Activated naive CD4-positive, alpha-beta T cell treated with anti-CD3 and anti-CD28 coated beads, Interleukin-2, amount 50 U/mL, for 24 hours (primary cell): ENCODE data around the gene RBM44.
"Not testable (repeated sequence)": the region's sequence is repeated elsewhere in the genome, so short reads cannot be mapped to it uniquely, and the experiment has no call there.

Experiments
- H3K27ac Mint-ChIP-seq: one replicate; pipeline ENCODE4 v1.8.0; 2021; ENCODE audit warnings: mild to moderate bottlenecking, mixed read lengths
- H3K27me3 Mint-ChIP-seq: one replicate; pipeline ENCODE4 v1.8.0; 2021; ENCODE audit warnings: mixed read lengths
- H3K36me3 Mint-ChIP-seq: one replicate; pipeline ENCODE4 v1.8.0; 2021; ENCODE audit warnings: mixed read lengths
- H3K4me1 Mint-ChIP-seq: one replicate; pipeline ENCODE4 v1.8.0; 2021; ENCODE audit warnings: mixed read lengths
- H3K4me3 Mint-ChIP-seq: one replicate; pipeline ENCODE4 v1.8.0; 2021; ENCODE audit warnings: mild to moderate bottlenecking, mixed read lengths
- H3K9me3 Mint-ChIP-seq: one replicate; pipeline ENCODE4 v1.8.0; 2021; ENCODE audit warnings: mixed read lengths

Gene RBM44

GRCh38 chr2:237815637-237816036 is 17.1 kb downstream of the RBM44 start:
- no peak overlapping the region for H3K4me3 Mint-ChIP-seq
- H3K27me3 Mint-ChIP-seq = no peaks in the 10 kb centered on the region
- H3K27ac Mint-ChIP-seq = no peak overlapping the region

GRCh38 chr2:237816531-237816930 is 18.0 kb downstream of the RBM44 start:
- Mint-ChIP-seq H3K27me3 (no peaks in the 10 kb centered on the region), H3K9me3 (no peaks in the 10 kb centered on the region), H3K27ac (no peak overlapping the region), H3K4me1 (peaks cover 12% of the 10 kb centered on the region), H3K36me3 (no peaks in the 10 kb centered on the region), H3K4me3 (no peak overlapping the region)

More at GRCh38 chr2:237815637-237816036, 17.1 kb downstream of the RBM44 start:
- Mint-ChIP-seq H3K4me1 (peaks cover 12% of the 10 kb centered on the region), H3K36me3 (no peaks in the 10 kb centered on the region), H3K9me3 (no peaks in the 10 kb centered on the region)

GRCh38 chr2:237818066-237818473 is 19.5 kb downstream of the RBM44 start:
- Mint-ChIP-seq H3K9me3 (no peaks in the 10 kb centered on the region), H3K36me3 (no peaks in the 10 kb centered on the region), H3K27ac (no peak overlapping the region), H3K4me3 (no peak overlapping the region), H3K4me1 (peaks cover 12% of the 10 kb centered on the region), H3K27me3 (no peaks in the 10 kb centered on the region)

- no peaks in the 10 kb centered on the region for H3K36me3 Mint-ChIP-seq
- no peak overlapping the region for H3K4me3 Mint-ChIP-seq
- peaks cover 12% of the 10 kb centered on the region for H3K4me1 Mint-ChIP-seq
- H3K27me3 Mint-ChIP-seq = no peaks in the 10 kb centered on the region
- no peak overlapping the region for H3K27ac Mint-ChIP-seq
- no peaks in the 10 kb centered on the region for H3K9me3 Mint-ChIP-seq
These were observed 20.7 kb downstream of the RBM44 start for GRCh38 chr2:237819231-237819630.

- H3K4me1 Mint-ChIP-seq = peaks cover 9% of the 10 kb centered on the region
- no peak overlapping the region for H3K4me3 Mint-ChIP-seq
- H3K36me3 Mint-ChIP-seq = no peaks in the 10 kb centered on the region
- H3K27me3 Mint-ChIP-seq = no peaks in the 10 kb centered on the region
- H3K27ac Mint-ChIP-seq = no peak overlapping the region
- H3K9me3 Mint-ChIP-seq = no peaks in the 10 kb centered on the region
These were observed 21.8 kb downstream of the RBM44 start for GRCh38 chr2:237820421-237820820.

- Mint-ChIP-seq H3K27ac (no peak overlapping the region), H3K9me3 (no peaks in the 10 kb centered on the region), H3K36me3 (no peaks in the 10 kb centered on the region), H3K4me3 (no peak overlapping the region), H3K27me3 (no peaks in the 10 kb centered on the region), H3K4me1 (no peaks in the 10 kb centered on the region)
These were observed 25.0 kb downstream of the RBM44 start for GRCh38 chr2:237823544-237823943.

GRCh38 chr2:237824085-237824484 is 25.5 kb downstream of the RBM44 start:
- no peak overlapping the region for H3K4me3 Mint-ChIP-seq
- H3K27ac Mint-ChIP-seq = no peak overlapping the region
- H3K4me1 Mint-ChIP-seq = no peaks in the 10 kb centered on the region
- H3K36me3 Mint-ChIP-seq = no peaks in the 10 kb centered on the region
- no peaks in the 10 kb centered on the region for H3K27me3 Mint-ChIP-seq
- H3K9me3 Mint-ChIP-seq = no peaks in the 10 kb centered on the region

GRCh38 chr2:237827421-237827987 is 28.9 kb downstream of the RBM44 start:
- no peaks in the 10 kb centered on the region for H3K36me3 Mint-ChIP-seq

GRCh38 chr2:237830522-237830921 is 31.9 kb downstream of the RBM44 start:
- Mint-ChIP-seq H3K4me1 (no peaks in the 10 kb centered on the region), H3K36me3 (peaks cover 6% of the 10 kb centered on the region), H3K9me3 (no peaks in the 10 kb centered on the region), H3K27me3 (peaks cover 1% of the 10 kb centered on the region), H3K4me3 (no peak overlapping the region), H3K27ac (no peak overlapping the region)

More at GRCh38 chr2:237827421-237827987, 28.9 kb downstream of the RBM44 start:
- no peaks in the 10 kb centered on the region for H3K9me3 Mint-ChIP-seq
- H3K27ac Mint-ChIP-seq = no peak overlapping the region
- no peaks in the 10 kb centered on the region for H3K4me1 Mint-ChIP-seq
- H3K4me3 Mint-ChIP-seq = no peak overlapping the region
- H3K27me3 Mint-ChIP-seq = peaks cover 1% of the 10 kb centered on the region

- Mint-ChIP-seq H3K9me3 (no peaks in the 10 kb centered on the region), H3K4me1 (no peaks in the 10 kb centered on the region), H3K27me3 (peaks cover 1% of the 10 kb centered on the region), H3K36me3 (peaks cover 7% of the 10 kb centered on the region), H3K4me3 (no peak overlapping the region), H3K27ac (no peak overlapping the region)
These were observed 35.0 kb downstream of the RBM44 start for GRCh38 chr2:237833546-237833945.

- peaks cover 7% of the 10 kb centered on the region for H3K36me3 Mint-ChIP-seq
- H3K9me3 Mint-ChIP-seq = no peaks in the 10 kb centered on the region
- no peak overlapping the region for H3K4me3 Mint-ChIP-seq
- H3K27me3 Mint-ChIP-seq = peaks cover 1% of the 10 kb centered on the region
- no peak overlapping the region for H3K27ac Mint-ChIP-seq
- H3K4me1 Mint-ChIP-seq = no peaks in the 10 kb centered on the region
These were observed 36.8 kb downstream of the RBM44 start for GRCh38 chr2:237835372-237835771.

GRCh38 chr2:237841051-237841450 is 42.5 kb downstream of the RBM44 start:
- no peaks in the 10 kb centered on the region for H3K4me1 Mint-ChIP-seq
- peaks cover 3% of the 10 kb centered on the region for H3K36me3 Mint-ChIP-seq
- H3K27ac Mint-ChIP-seq = no peak overlapping the region
- H3K9me3 Mint-ChIP-seq = no peaks in the 10 kb centered on the region
- H3K4me3 Mint-ChIP-seq = no peak overlapping the region
- no peaks in the 10 kb centered on the region for H3K27me3 Mint-ChIP-seq

GRCh38 chr2:237848940-237849339 is 50.4 kb downstream of the RBM44 start:
- H3K27me3 Mint-ChIP-seq, H3K36me3 Mint-ChIP-seq, H3K27ac Mint-ChIP-seq, H3K9me3 Mint-ChIP-seq, H3K4me3 Mint-ChIP-seq, H3K4me1 Mint-ChIP-seq: not testable (repeated sequence)

- peaks cover 8% of the 10 kb centered on the region for H3K4me1 Mint-ChIP-seq
- no peaks in the 10 kb centered on the region for H3K36me3 Mint-ChIP-seq
- peaks cover 8% of the 10 kb centered on the region for H3K27me3 Mint-ChIP-seq
- H3K4me3 Mint-ChIP-seq = no peak overlapping the region
- no peak overlapping the region for H3K27ac Mint-ChIP-seq
- no peaks in the 10 kb centered on the region for H3K9me3 Mint-ChIP-seq
These were observed 55.7 kb downstream of the RBM44 start for GRCh38 chr2:237854295-237854694.

GRCh38 chr2:237857791-237858190 is 59.2 kb downstream of the RBM44 start:
- Mint-ChIP-seq H3K9me3 (no peaks in the 10 kb centered on the region), H3K4me1 (peaks cover 12% of the 10 kb centered on the region), H3K4me3 (no peak overlapping the region), H3K36me3 (no peaks in the 10 kb centered on the region), H3K27ac (no peak overlapping the region), H3K27me3 (peaks cover 21% of the 10 kb centered on the region)

GRCh38 chr2:237858294-237859081 is 59.9 kb downstream of the RBM44 start:
- no peaks in the 10 kb centered on the region for H3K36me3 Mint-ChIP-seq
- H3K9me3 Mint-ChIP-seq = no peaks in the 10 kb centered on the region
- H3K4me1 Mint-ChIP-seq = peaks cover 12% of the 10 kb centered on the region
- no peak overlapping the region for H3K27ac Mint-ChIP-seq
- H3K27me3 Mint-ChIP-seq = peaks cover 21% of the 10 kb centered on the region
- peak overlapping the region; percentile 73 for H3K4me3 Mint-ChIP-seq
